Astrocyte of the cerebellum (primary cell): Measurements from ENCODE around the gene SLC25A29.

Experiments
- DNase-seq: peaks from one replicate; pipeline ENCODE4 v3.0.0-alpha.2; 2011; ENCODE audit warnings: low read depth
- H3K4me3 ChIP-seq: 2 replicates; pipeline ENCODE4 v1.5.1; 2011; ENCODE audit warnings: mild to moderate bottlenecking, low read depth, low read length, moderate library complexity
- in situ Hi-C: cut with HindIII; loops from 2 replicates; pipeline ENCODE4 v1.10.0; 2017; ENCODE audit warnings: low sequenced_read_pairs
- TF ChIP-seq, protein P1 (sequence below): IDR thresholded peaks from 2 replicates; pipeline ENCODE4 v1.5.1; 2012; ENCODE audit warnings: low read length, low read depth, moderate library complexity, mild to moderate bottlenecking; ENCODE audit errors: missing control alignments

Gene SLC25A29

DNA sequence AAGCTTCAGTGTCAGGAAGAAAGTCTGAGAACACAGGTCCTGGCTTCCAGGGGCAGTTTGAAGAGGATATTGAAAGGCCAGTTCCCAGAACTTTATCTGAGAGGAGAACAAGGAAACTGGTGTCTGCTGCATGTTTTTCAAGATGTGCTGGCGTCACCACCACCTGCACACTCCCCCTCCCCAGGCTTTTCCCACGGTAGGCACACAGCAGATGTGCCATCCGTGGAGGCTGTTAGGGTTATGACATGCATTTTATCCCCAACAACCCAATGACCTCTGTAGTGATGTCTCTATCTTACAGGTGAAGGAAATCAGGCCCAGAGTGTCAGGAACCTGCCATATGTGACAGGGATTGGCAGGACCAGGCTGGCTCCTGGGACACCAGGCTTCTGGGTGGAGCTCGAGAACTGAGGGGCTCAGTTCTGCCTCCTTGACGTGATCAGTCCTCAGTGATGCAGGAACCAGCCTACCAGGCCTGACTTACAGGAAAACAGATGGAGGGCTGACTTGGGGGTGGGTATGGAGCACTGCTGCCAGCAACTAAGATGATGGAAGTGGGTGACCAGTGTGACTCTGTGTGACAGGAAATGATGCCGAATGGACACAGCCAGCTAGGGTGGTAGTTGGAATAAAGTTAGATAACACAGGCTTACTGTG, 33.6 kb upstream of the SLC25A29 start:
- TF ChIP-seq, protein P1, sequence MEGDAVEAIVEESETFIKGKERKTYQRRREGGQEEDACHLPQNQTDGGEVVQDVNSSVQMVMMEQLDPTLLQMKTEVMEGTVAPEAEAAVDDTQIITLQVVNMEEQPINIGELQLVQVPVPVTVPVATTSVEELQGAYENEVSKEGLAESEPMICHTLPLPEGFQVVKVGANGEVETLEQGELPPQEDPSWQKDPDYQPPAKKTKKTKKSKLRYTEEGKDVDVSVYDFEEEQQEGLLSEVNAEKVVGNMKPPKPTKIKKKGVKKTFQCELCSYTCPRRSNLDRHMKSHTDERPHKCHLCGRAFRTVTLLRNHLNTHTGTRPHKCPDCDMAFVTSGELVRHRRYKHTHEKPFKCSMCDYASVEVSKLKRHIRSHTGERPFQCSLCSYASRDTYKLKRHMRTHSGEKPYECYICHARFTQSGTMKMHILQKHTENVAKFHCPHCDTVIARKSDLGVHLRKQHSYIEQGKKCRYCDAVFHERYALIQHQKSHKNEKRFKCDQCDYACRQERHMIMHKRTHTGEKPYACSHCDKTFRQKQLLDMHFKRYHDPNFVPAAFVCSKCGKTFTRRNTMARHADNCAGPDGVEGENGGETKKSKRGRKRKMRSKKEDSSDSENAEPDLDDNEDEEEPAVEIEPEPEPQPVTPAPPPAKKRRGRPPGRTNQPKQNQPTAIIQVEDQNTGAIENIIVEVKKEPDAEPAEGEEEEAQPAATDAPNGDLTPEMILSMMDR = no peak
- H3K4me3 ChIP-seq = no peak overlapping the region
- DNase-seq = no peak
- in situ Hi-C loops = no loop called here

DNA sequence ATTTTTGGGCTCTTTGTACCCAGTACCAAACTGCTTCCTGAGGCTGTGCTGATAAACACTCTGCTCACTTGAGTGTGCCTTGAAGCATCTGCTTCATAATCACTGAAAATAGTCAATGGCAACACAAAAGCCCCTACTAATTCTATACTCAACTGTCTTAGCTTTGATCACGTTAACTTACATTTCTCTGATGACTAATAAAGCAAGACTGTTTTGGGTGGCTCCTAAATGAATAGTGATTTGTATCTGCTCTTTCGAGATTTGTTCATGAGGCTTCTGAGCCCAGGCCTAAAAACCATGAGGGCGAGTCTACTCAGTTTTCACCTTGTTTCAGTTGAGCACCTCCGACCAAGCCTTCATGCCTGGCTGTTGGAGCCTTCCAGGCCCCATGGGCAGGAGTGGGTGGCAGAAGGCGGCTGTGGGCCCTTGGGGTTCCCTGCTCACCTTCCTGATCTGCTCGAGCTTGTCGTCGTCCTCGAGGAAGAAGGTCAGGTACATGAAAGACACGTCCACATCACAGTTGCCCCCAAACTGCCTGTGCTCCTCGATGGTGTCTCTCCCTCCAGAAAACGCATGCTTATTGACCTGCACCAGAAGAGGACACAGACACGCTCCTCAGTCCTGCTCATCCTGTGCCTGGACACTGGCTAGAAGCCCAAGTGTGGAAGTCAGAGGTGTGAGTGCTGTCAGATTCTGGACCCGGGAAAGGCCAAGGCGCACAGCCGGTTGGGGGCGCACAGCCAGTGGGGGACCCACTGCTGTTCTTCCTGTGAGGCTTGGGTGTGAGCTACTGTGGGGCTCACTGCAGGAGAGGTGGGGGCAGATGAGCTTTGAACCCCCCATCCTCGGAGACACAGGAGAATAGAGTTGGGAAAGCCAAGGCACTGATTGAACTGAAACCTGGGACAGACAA, 30.6 kb upstream of the SLC25A29 start:
- in situ Hi-C loops = no loop called here
- TF ChIP-seq, protein P1 = no peak
- no peak for DNase-seq
- no peak overlapping the region for H3K4me3 ChIP-seq

DNA sequence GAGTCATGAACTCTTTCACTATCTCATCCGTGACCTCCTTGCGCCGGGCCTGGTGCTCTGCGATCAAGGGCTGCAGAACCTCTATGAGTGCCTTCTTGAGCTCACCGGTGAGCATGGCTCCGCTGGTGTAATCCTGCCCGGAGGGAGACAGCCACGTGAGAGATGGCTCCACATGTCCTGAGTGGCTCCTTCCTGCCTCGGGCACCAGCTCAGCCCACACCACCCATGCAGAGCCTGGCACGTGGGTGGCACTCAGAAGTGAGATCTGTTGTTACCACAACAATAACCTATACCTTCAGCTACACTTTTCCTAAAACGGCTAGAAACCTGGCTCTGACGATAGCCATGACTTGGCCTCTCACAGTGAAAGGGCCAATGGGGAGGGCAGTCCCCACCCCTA, 28.7 kb upstream of the SLC25A29 start:
- TF ChIP-seq, protein P1 = no peak
- in situ Hi-C loops = no loop called here
- no peak for DNase-seq
- no peak overlapping the region for H3K4me3 ChIP-seq

DNA sequence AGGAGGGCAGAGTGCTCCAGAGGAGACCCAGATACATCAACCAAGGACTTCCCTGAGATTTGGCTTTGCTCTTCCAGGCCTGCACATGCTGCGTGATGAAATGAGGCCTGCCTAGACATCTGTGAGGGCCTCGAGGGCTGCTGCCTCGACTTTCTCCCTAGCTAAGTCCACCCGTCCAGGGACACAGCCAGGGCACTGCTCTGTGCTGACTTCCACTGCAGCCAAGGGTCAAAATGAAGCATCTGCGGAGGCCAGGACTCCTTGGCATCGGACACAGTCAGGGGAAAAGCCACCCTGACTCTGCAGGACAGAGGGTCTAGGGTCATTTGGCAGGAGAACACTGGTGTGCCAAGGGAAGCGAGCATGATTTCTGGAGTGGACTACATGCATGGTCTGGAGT, 27.6 kb upstream of the SLC25A29 start:
- TF ChIP-seq, protein P1 = no peak
- no peak overlapping the region for H3K4me3 ChIP-seq
- in situ Hi-C loops = no loop called here
- DNase-seq = no peak

DNA sequence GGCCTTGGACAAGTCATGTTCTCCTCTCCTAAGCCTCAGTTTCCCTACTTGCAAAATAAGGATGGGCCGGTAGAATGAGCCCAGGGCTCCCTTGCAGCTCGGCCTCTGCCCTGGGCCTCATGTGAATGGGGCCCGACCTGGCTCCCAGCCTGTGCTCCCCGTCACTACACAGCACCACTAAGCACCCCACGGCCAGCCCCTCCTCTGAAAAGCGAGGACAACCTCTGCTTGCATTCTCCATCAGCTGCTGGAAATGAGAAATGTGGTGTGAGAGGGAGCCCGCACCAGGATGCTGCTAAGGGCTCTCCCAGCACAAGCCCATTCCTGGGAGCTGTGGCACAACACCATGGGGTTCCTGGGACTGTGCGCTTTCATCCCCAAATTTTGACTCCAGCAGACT, 27.1 kb upstream of the SLC25A29 start:
- no peak overlapping the region for H3K4me3 ChIP-seq
- TF ChIP-seq, protein P1 = no peak
- no peak for DNase-seq
- in situ Hi-C loops = no loop called here

DNA sequence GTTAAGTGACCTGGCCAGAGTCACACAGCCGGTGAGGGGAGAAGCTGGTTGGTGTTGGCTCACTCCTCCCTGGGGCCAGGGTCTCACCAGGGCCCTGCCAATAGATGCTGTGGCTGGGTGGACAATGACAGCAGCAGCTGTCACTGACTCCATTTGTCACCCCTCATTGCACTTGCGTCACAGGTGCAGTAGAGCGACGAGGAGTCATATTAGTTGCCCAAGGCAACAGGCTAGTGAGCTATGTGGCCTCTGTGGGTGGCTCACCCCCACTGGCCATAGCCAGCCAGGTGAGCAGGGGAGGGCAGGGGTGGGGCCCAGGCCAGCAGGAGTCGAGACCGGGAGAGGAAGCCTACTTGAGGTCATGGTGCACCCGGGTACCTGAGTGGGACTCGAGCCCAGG, 26.6 kb upstream of the SLC25A29 start:
- in situ Hi-C loops = no loop called here
- H3K4me3 ChIP-seq = no peak overlapping the region

More for the DNA sequence above, 26.6 kb upstream of the SLC25A29 start:
- no peak for DNase-seq
- TF ChIP-seq, protein P1 = no peak
